GM21528 (cell line): Measurements from ENCODE around the gene FYCO1.
"Not testable (repeated sequence)": the region's sequence is repeated elsewhere in the genome, so short reads cannot be mapped to it uniquely, and the experiment has no call there.

Experiments used
- ATAC-seq: cut with Tn5 transposase; IDR thresholded peaks from one replicate; pipeline ENCODE4 v1.9.1; 2021; ENCODE audit warnings: mild to moderate bottlenecking, moderate library complexity; ENCODE audit not compliant: unreplicated experiment, low FRiP score

Gene FYCO1

GRCh38 chr3:46012246-46012645 lies 16.6 kb upstream of the FYCO1 start:
- ATAC-seq = no peak

GRCh38 chr3:46010519-46011113 lies 15.0 kb upstream of the FYCO1 start:
- ATAC-seq = no peak

- no peak for ATAC-seq
Observed at GRCh38 chr3:46008058-46008457, 12.4 kb upstream of the FYCO1 start.

- no peak for ATAC-seq
Observed at GRCh38 chr3:46007280-46007679, 11.7 kb upstream of the FYCO1 start.

- no peak for ATAC-seq
Observed at GRCh38 chr3:46006238-46007032, 10.8 kb upstream of the FYCO1 start.

GRCh38 chr3:46003706-46004105 lies 8.1 kb upstream of the FYCO1 start:
- not testable (repeated sequence) for ATAC-seq

GRCh38 chr3:46001178-46001577 lies 5.6 kb upstream of the FYCO1 start:
- no peak for ATAC-seq

GRCh38 chr3:45997942-45998341 lies 2.3 kb upstream of the FYCO1 start:
- ATAC-seq = no peak

- ATAC-seq = not testable (repeated sequence)
Observed at GRCh38 chr3:45997499-45997898, 1.9 kb upstream of the FYCO1 start.

GRCh38 chr3:45994419-45995235 lies 997 bp downstream of the FYCO1 start:
- peak; percentile 15 for ATAC-seq

- no peak for ATAC-seq
Observed at GRCh38 chr3:45993421-45994027, 2.1 kb downstream of the FYCO1 start.

GRCh38 chr3:45992821-45993221 lies 2.8 kb downstream of the FYCO1 start:
- ATAC-seq = no peak

- ATAC-seq = no peak
Observed at GRCh38 chr3:45992133-45992729, 3.4 kb downstream of the FYCO1 start.

- ATAC-seq = no peak
Observed at GRCh38 chr3:45991341-45991740, 4.3 kb downstream of the FYCO1 start.

- ATAC-seq = no peak
Observed at GRCh38 chr3:45990181-45990580, 5.4 kb downstream of the FYCO1 start.

- no peak for ATAC-seq
Observed at GRCh38 chr3:45988804-45989203, 6.8 kb downstream of the FYCO1 start.

- ATAC-seq = no peak
Observed at GRCh38 chr3:45988362-45988761, 7.3 kb downstream of the FYCO1 start.

- no peak for ATAC-seq
Observed at GRCh38 chr3:45987368-45988291, 8.0 kb downstream of the FYCO1 start.

GRCh38 chr3:45986303-45986982 lies 9.2 kb downstream of the FYCO1 start:
- no peak for ATAC-seq
